ENCODE measurements around the gene HCN3. TPM values are rescaled to one million over a fixed set of nuclear protein-coding genes. Genes with fewer than 3 reads are reported as not detected.

HCN3 gene
- total RNA-seq, 6 experiments from 2014 or later, result 1.3 to 1.6 (median 1.5) TPM

GRCh38 chr1:155267373-155267772 lies 9.9 kb upstream of the HCN3 start:
- no peak overlapping the region for H3K4me3 Mint-ChIP-seq

GRCh38 chr1:155268630-155269029 lies 8.6 kb upstream of the HCN3 start:
- no peak overlapping the region for H3K4me3 Mint-ChIP-seq
- no peak overlapping the region for H3K27ac Mint-ChIP-seq
- TF ChIP-seq CTCF (IDR thresholded peaks at IDR 0.05), result no peak
- peaks cover 58% of the 10 kb centered on the region for H3K36me3 Mint-ChIP-seq (ENCODE audit: low read depth)
- no peaks in the 10 kb centered on the region; the same call in 1 of the 2 replicates for H3K27me3 Mint-ChIP-seq (ENCODE audit: insufficient read depth)
- DNase-seq, result no peak
- H3K4me1 Mint-ChIP-seq (ENCODE audit: low read depth), result peaks cover 17% of the 10 kb centered on the region
- no peaks in the 10 kb centered on the region for H3K9me3 Mint-ChIP-seq

More at GRCh38 chr1:155267373-155267772, 9.9 kb upstream of the HCN3 start:
- TF ChIP-seq CTCF (IDR thresholded peaks at IDR 0.05), result no peak
- peaks cover 18% of the 10 kb centered on the region for H3K4me1 Mint-ChIP-seq (ENCODE audit: low read depth)
- DNase-seq, result no peak
- no peaks in the 10 kb centered on the region for H3K9me3 Mint-ChIP-seq
- no peak overlapping the region for H3K27ac Mint-ChIP-seq
- H3K27me3 Mint-ChIP-seq (ENCODE audit: insufficient read depth), result no peaks in the 10 kb centered on the region
- peaks cover 54% of the 10 kb centered on the region for H3K36me3 Mint-ChIP-seq (ENCODE audit: low read depth)

DNA sequence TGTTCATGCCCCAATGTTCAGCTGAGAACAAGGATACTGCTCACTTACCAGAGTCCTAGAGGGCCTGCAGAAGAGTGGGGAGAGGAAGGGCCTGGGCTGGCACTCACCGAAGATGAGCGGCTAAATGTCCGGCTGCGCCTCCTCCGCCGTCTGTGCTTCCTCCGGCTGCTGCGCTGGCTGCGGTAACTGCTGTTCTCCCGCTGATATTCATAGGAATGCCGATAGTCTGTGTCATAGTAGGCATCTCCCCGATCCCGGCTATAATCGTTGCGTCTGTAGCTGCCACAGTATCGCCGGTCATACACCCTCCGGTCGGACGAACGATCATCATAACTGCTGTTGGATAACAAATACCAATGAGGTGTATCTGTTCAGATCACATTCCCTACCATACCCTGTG lies 7.9 kb upstream of the HCN3 start:
- H3K4me1 Mint-ChIP-seq (ENCODE audit: low read depth), result peaks cover 21% of the 10 kb centered on the region
- peak overlapping the region; percentile 43; the same call in 1 of the 2 replicates for H3K27ac Mint-ChIP-seq
- no peak overlapping the region for H3K4me3 Mint-ChIP-seq
- peaks cover 52% of the 10 kb centered on the region for H3K36me3 Mint-ChIP-seq (ENCODE audit: low read depth)
- H3K27me3 Mint-ChIP-seq (ENCODE audit: insufficient read depth), result no peaks in the 10 kb centered on the region; the same call in 1 of the 2 replicates
- no peak for DNase-seq
- H3K9me3 Mint-ChIP-seq, result no peaks in the 10 kb centered on the region
- TF ChIP-seq CTCF (IDR thresholded peaks at IDR 0.05), result no peak

DNA sequence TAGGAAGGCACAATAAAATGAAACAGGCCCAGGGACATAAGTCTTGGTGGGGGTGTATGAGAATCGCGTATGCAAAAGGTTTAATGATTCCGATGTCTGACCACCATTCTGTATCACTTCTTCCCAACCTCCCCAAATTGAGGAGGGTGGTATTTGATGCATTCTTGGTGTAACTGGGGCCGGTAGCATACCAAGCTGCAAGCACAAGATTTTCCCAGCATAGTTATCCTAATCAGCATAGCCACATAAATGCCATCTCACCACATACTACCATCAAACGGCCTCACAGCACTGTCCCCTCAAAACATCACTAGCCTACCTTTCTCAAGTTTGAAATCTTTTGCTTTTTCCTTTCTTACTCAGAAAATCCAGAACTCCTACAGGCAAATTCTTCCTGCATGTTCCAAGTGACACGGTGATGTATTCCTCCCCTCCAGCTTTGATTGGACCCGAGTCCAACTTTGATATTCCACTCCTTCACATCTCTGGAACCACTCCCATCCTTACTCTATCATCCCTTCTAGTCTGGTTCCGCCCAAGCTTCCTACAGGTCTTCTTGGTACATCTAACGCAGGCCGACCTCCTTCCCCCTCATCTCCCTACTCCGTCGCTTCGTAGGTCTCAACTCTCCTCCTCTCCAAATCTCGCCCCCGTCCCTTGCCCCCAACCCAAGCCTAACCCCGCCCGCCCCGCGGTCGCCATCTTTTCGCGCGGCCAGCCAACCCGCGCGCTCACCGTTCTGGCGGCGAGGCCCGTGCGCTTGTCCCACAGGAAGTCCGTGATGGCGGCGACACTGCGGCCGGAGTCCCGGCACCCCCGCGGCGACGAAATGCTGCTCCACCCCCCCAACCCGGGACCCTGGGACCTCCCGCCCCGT lies 4.6 kb upstream of the HCN3 start:
- Mint-ChIP-seq H3K36me3 (ENCODE audit: low read depth) (peaks cover 32% of the 10 kb centered on the region), H3K9me3 (no peaks in the 10 kb centered on the region), H3K4me1 (ENCODE audit: low read depth) (peaks cover 30% of the 10 kb centered on the region), H3K4me3 (peak overlapping the region; percentile 97), H3K27ac (peak overlapping the region; percentile 90), H3K27me3 (ENCODE audit: insufficient read depth) (no peaks in the 10 kb centered on the region; the same call in 1 of the 2 replicates)
- DNase-seq, result peak; percentile 59
- no peak for TF ChIP-seq CTCF (IDR thresholded peaks at IDR 0.05)

- no peak; the same call in 1 of the 2 replicates for TF ChIP-seq CTCF (IDR thresholded peaks at IDR 0.05)
- Mint-ChIP-seq H3K9me3 (no peaks in the 10 kb centered on the region), H3K27ac (peak within 1 kb of the TSS; percentile 90), H3K4me3 (peak within 1 kb of the TSS; percentile 97), H3K36me3 (ENCODE audit: low read depth) (peaks cover 28% of the 10 kb centered on the region), H3K27me3 (ENCODE audit: insufficient read depth) (no peaks in the 10 kb centered on the region; the same call in 1 of the 2 replicates), H3K4me1 (ENCODE audit: low read depth) (peaks cover 35% of the 10 kb centered on the region)
- DNase-seq, result peak; percentile 84
These were observed 3.7 kb upstream of the HCN3 start, which contains the start of gene CLK2 for GRCh38 chr1:155273343-155274245. CLK2 (minus strand) TSS chr1:155273504; CDS start chr1:155270977, 2,527 bp downstream.

Measured in HFFc6 (cell line).